Measurements from ENCODE around the gene TBCEL.

GRCh38 chr11:121112498-121113455 lies 88.9 kb downstream of the TBCEL start:
- TF ChIP-seq CTCF (IDR thresholded peaks at IDR 0.05; ENCODE audit: low read length) (peak; percentile 68), EZH2 (optimal IDR thresholded peaks at IDR 0.05; ENCODE audit: low read depth, low read length) (no peak)
